ENCODE measurements around the gene CCDC134. TPM values are rescaled to one million over a fixed set of nuclear protein-coding genes. Genes with fewer than 3 reads are reported as not detected.

Gene CCDC134
- total RNA-seq, result 9.0 and 10.2 TPM in 2 replicates

GRCh38 chr22:41800348-41801146, at the start of gene CCDC134:
Gene CCDC134 (plus strand): TSS chr22:41800679. CDS start chr22:41808891, 8,212 bp downstream.

GRCh38 chr22:41832553-41833368, 32.3 kb downstream of the CCDC134 start, which contains the start of gene SREBF2:
Gene SREBF2 (plus strand): TSS chr22:41833105. CDS start chr22:41833271, 166 bp downstream.

Other genes with a start within 250 kb of the CCDC134 start
- 2.0 and 2.6 TPM in 2 replicates for gene CSDC2, start 239.7 kb upstream of the CCDC134 start, total RNA-seq
- 14.2 and 22.4 TPM in 2 replicates for gene PMM1, start 210.8 kb upstream of the CCDC134 start, total RNA-seq
- 10.2 and 17.5 TPM in 2 replicates for gene DESI1, start 179.6 kb upstream of the CCDC134 start, total RNA-seq
- 210 and 324 TPM in 2 replicates for gene XRCC6, start 179.4 kb upstream of the CCDC134 start, total RNA-seq
- 68.7 and 69.5 TPM in 2 replicates for gene SNU13, start 111.8 kb upstream of the CCDC134 start, total RNA-seq
- 0.39 TPM in 1 of 2 replicates, not detected in the other for gene MEI1, start 101.2 kb upstream of the CCDC134 start, total RNA-seq
- gene SREBF2, start 32.4 kb downstream of the CCDC134 start, total RNA-seq, result 38.1 and 75.9 TPM in 2 replicates
- gene SHISA8, start 114.4 kb downstream of the CCDC134 start, total RNA-seq, result not detected in 2 replicates
- 0.39 TPM in 1 of 2 replicates, not detected in the other for gene TNFRSF13C, start 126.1 kb downstream of the CCDC134 start, total RNA-seq
- 5.5 and 14.9 TPM in 2 replicates for gene CENPM, start 146.5 kb downstream of the CCDC134 start, total RNA-seq
- under 0.01 TPM in 1 of 2 replicates, not detected in the other for gene SEPTIN3, start 168.8 kb downstream of the CCDC134 start, total RNA-seq
- gene WBP2NL, start 198.1 kb downstream of the CCDC134 start, total RNA-seq, result 1.2 TPM in 2 replicates